Endodermal cell (in vitro differentiated cells): ENCODE results near the gene PLPP4. TPM values are rescaled to one million over a fixed set of nuclear protein-coding genes. Genes with fewer than 3 reads are reported as not detected.

Source experiments
- DNase-seq: peaks from one replicate; pipeline ENCODE4 v3.0.0-alpha.2; 2017
- H3K27ac ChIP-seq: 2 replicates; pipeline ENCODE4 v1.5.1; 2013; ENCODE audit warnings: mild to moderate bottlenecking, low read depth, low read length, moderate library complexity
- H3K27me3 ChIP-seq: 2 replicates; pipeline ENCODE4 v1.6.1; 2013; ENCODE audit warnings: mild to moderate bottlenecking, low read length, moderate library complexity; ENCODE audit not compliant: insufficient read depth, control insufficient read depth, poor library complexity, severe bottlenecking
- H3K36me3 ChIP-seq: 2 replicates; pipeline ENCODE4 v1.7.0; 2013; ENCODE audit warnings: mild to moderate bottlenecking, low read length, moderate library complexity; ENCODE audit not compliant: control insufficient read depth, insufficient read depth
- H3K4me1 ChIP-seq: one replicate; pipeline ENCODE4 v1.7.0; 2013; ENCODE audit warnings: low read length; ENCODE audit not compliant: control insufficient read depth, insufficient read depth
- H3K4me3 ChIP-seq: 2 replicates; pipeline ENCODE4 v1.5.1; 2013; ENCODE audit warnings: mild to moderate bottlenecking, low read length, moderate library complexity
- H3K9ac ChIP-seq: 2 replicates; pipeline ENCODE4 v1.6.1; 2013; ENCODE audit warnings: mild to moderate bottlenecking, low read length, moderate library complexity; ENCODE audit not compliant: poor library complexity, severe bottlenecking; ENCODE audit errors: extremely low read depth
- H3K9me3 ChIP-seq: 2 replicates; pipeline ENCODE4 v1.6.1; 2013; ENCODE audit warnings: mild to moderate bottlenecking, low read length, moderate library complexity; ENCODE audit not compliant: control insufficient read depth
- H3K27ac Mint-ChIP-seq: 2 replicates; pipeline ENCODE4 v1.8.0; 2020; ENCODE audit warnings: mixed read lengths
- H3K27me3 Mint-ChIP-seq: 2 replicates; pipeline ENCODE4 v1.8.0; 2021; ENCODE audit warnings: mild to moderate bottlenecking, mixed read lengths; ENCODE audit not compliant: insufficient read depth
- H3K36me3 Mint-ChIP-seq: 2 replicates; pipeline ENCODE4 v1.8.0; 2020; ENCODE audit warnings: low read depth, mixed read lengths
- H3K4me1 Mint-ChIP-seq: 2 replicates; pipeline ENCODE4 v1.8.0; 2020; ENCODE audit warnings: mixed read lengths
- H3K4me3 Mint-ChIP-seq: 2 replicates; pipeline ENCODE4 v1.8.0; 2020; ENCODE audit warnings: mild to moderate bottlenecking, moderate library complexity, mixed read lengths
- H3K9me3 Mint-ChIP-seq: 2 replicates; pipeline ENCODE4 v1.8.0; 2020; ENCODE audit warnings: mild to moderate bottlenecking, mixed read lengths
- WGBS, 2 experiments: methylation state at CpG; one replicate each; pipeline versions ENCODE4 v1.1.5 to v1.1.7; 2013; ENCODE audit warnings: missing lambda C conversion rate in 2 of 2, mixed read lengths in 1 of 2; ENCODE audit not compliant: insufficient coverage in 1 of 2, insufficient read length in 1 of 2; 5-methylcytosine and 5-hydroxymethylcytosine counted together
- total RNA-seq, 2 donors: library from RNA; stranded (reverse); fragmentation: NEBNext Ultra II Directional in 1 of 2; extraction: Animal tissue kit (Norgen Biotek cat#: 25700) in 1 of 2; gene quantifications; 2 replicates in 1 of 2; 3 replicates in 1 of 2; pipeline ENCODE4 v1.2.1, GENCODE V29; 2021
- TF ChIP-seq, protein P1 (sequence below): fragments of 200-600 bp; sonication (generic); conservative IDR thresholded peaks from 2 replicates; pipeline ENCODE4 v1.5.0; 2021; ENCODE audit warnings: antibody characterized with exemption, mild to moderate bottlenecking

PLPP4 gene
- total RNA-seq, 2 donors from 2014 or later = 8.7 to 14.4 TPM

DNA sequence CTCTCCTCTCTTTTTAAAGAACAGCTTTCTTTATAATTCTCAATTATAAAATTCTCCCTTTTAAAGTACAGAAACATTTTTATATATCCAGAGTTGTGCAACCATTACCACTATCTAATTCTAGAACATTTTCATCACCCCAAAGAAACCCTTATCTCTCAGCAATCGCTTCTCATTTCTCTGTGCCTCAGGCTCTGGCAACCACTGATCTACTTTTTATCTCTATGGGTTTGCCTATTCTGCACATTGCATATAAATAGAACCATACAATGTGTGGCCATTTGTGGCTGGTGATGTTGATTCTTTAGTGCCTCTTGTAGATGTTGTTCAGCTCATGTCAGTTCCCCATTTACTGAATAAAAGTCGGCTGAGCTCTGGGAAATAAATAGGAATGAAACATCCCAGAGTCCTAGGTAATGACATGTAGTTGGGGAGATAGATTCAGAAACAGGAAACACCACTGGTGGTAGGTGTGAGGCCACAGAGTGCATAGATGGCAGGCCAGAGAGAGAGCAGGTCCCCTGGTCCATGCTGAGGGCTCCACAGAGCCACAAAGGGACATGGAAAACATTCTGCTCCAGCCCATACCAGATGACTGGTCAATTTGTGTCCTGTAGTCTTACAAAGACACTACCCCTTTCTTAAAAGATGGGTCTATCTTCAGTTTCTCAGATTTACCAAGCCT lies 126.5 kb downstream of the PLPP4 start:
- Mint-ChIP-seq H3K36me3 (peaks cover 11% of the 10 kb centered on the region), H3K4me1 (peaks cover 13% of the 10 kb centered on the region), H3K27ac (no peak overlapping the region), H3K9me3 (no peaks in the 10 kb centered on the region), H3K4me3 (no peak overlapping the region), H3K27me3 (no peaks in the 10 kb centered on the region)
- TF ChIP-seq, protein P1, sequence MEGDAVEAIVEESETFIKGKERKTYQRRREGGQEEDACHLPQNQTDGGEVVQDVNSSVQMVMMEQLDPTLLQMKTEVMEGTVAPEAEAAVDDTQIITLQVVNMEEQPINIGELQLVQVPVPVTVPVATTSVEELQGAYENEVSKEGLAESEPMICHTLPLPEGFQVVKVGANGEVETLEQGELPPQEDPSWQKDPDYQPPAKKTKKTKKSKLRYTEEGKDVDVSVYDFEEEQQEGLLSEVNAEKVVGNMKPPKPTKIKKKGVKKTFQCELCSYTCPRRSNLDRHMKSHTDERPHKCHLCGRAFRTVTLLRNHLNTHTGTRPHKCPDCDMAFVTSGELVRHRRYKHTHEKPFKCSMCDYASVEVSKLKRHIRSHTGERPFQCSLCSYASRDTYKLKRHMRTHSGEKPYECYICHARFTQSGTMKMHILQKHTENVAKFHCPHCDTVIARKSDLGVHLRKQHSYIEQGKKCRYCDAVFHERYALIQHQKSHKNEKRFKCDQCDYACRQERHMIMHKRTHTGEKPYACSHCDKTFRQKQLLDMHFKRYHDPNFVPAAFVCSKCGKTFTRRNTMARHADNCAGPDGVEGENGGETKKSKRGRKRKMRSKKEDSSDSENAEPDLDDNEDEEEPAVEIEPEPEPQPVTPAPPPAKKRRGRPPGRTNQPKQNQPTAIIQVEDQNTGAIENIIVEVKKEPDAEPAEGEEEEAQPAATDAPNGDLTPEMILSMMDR = no peak
- H3K9me3 ChIP-seq = no peaks in the 10 kb centered on the region
- no peaks in the 10 kb centered on the region for H3K27me3 ChIP-seq
- no peak for DNase-seq
- no peak overlapping the region for H3K9ac ChIP-seq
- H3K4me3 ChIP-seq = no peak overlapping the region
- H3K27ac ChIP-seq = no peak overlapping the region
- no peaks in the 10 kb centered on the region for H3K4me1 ChIP-seq
- no peaks in the 10 kb centered on the region for H3K36me3 ChIP-seq
- 90 to 95% methylated on average over 2 of the region's 2 CpGs for WGBS, 2 experiments

DNA sequence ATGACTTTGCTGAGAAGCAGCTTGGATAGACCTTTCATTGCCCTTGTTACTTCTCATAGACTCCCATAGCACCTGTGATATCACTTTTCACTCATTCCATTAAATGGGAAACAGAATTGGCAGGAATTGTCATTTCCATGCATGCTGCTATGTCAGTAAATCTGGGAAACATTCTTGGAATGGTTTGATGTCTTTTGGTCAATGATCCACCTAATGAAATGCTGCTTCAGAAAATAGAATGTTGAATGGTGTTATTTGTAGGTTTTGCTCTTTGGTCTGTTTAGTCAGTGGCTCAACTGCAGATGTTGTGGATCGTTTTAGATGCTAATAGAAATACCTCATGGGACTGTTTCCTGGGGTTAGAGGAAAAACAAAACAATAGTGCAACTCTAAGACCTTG lies 127.8 kb downstream of the PLPP4 start:
- H3K4me3 Mint-ChIP-seq = no peak overlapping the region
- DNase-seq = no peak
- no peaks in the 10 kb centered on the region for H3K27me3 ChIP-seq
- peaks cover 6% of the 10 kb centered on the region for H3K36me3 ChIP-seq
- H3K9me3 Mint-ChIP-seq = no peaks in the 10 kb centered on the region
- TF ChIP-seq, protein P1 = no peak
- H3K9ac ChIP-seq = no peak overlapping the region
- H3K4me1 ChIP-seq = no peaks in the 10 kb centered on the region
- no peak overlapping the region for H3K27ac ChIP-seq
- H3K27ac Mint-ChIP-seq = no peak overlapping the region
- no peak overlapping the region for H3K4me3 ChIP-seq
- peaks cover 14% of the 10 kb centered on the region for H3K36me3 Mint-ChIP-seq
- peaks cover 13% of the 10 kb centered on the region for H3K4me1 Mint-ChIP-seq
- no peaks in the 10 kb centered on the region for H3K9me3 ChIP-seq
- H3K27me3 Mint-ChIP-seq = no peaks in the 10 kb centered on the region
- WGBS, 2 experiments = 81 to 100% methylated on average over 1 of the region's 1 CpG

GRCh38 chr10:120586471-120586872 lies 129.4 kb downstream of the PLPP4 start:
- WGBS, 2 experiments = 94% methylated on average over 2 to 3 of the region's 3 CpGs
- DNase-seq = no peak
- H3K4me3 ChIP-seq = no peak overlapping the region

More at GRCh38 chr10:120586471-120586872, 129.4 kb downstream of the PLPP4 start:
- no peaks in the 10 kb centered on the region for H3K9me3 ChIP-seq
- H3K27ac ChIP-seq = no peak overlapping the region
- H3K4me1 Mint-ChIP-seq = no peaks in the 10 kb centered on the region
- peaks cover 7% of the 10 kb centered on the region for H3K36me3 Mint-ChIP-seq
- H3K9ac ChIP-seq = no peak overlapping the region
- no peaks in the 10 kb centered on the region for H3K4me1 ChIP-seq
- peaks cover 7% of the 10 kb centered on the region for H3K36me3 ChIP-seq
- TF ChIP-seq, protein P1 = no peak
- no peaks in the 10 kb centered on the region for H3K27me3 Mint-ChIP-seq
- H3K9me3 Mint-ChIP-seq = no peaks in the 10 kb centered on the region
- H3K4me3 Mint-ChIP-seq = no peak overlapping the region
- H3K27me3 ChIP-seq = no peaks in the 10 kb centered on the region
- H3K27ac Mint-ChIP-seq = no peak overlapping the region
